Limb (tissue), 2 donors: ENCODE results near the gene FBXW7.
A peak's percentile ranks its signal among the peaks of the same experiment; 100 is the strongest.

Source experiments
- DNase-seq, 2 donors: peaks; one replicate each; pipeline ENCODE4 v3.0.0-alpha.2; 2016; ENCODE audit errors: extremely low spot score in 2 of 2

Gene FBXW7

GRCh38 chr4:152293527-152293926 lies 242.4 kb downstream of the FBXW7 start:
- no peak for DNase-seq

GRCh38 chr4:152290366-152290921 lies 245.4 kb downstream of the FBXW7 start:
- DNase-seq, result no peak

- peak in 1 of 2 donors; percentile 67 for DNase-seq
These were observed 246.0 kb downstream of the FBXW7 start for GRCh38 chr4:152289941-152290340.

GRCh38 chr4:152289541-152289940 lies 246.4 kb downstream of the FBXW7 start:
- no peak for DNase-seq

GRCh38 chr4:152283801-152284470 lies 252.0 kb downstream of the FBXW7 start:
- DNase-seq, result no peak

GRCh38 chr4:152281822-152282221 lies 254.1 kb downstream of the FBXW7 start:
- no peak for DNase-seq

GRCh38 chr4:152281211-152281610 lies 254.7 kb downstream of the FBXW7 start:
- no peak for DNase-seq

GRCh38 chr4:152279234-152279566 lies 256.7 kb downstream of the FBXW7 start:
- no peak for DNase-seq

- DNase-seq, result no peak
These were observed 257.2 kb downstream of the FBXW7 start for GRCh38 chr4:152278505-152279233.

- DNase-seq, result no peak
These were observed 257.8 kb downstream of the FBXW7 start for GRCh38 chr4:152278172-152278504.

- no peak for DNase-seq
These were observed 258.6 kb downstream of the FBXW7 start for GRCh38 chr4:152277333-152277732.

- no peak for DNase-seq
These were observed 262.5 kb downstream of the FBXW7 start for GRCh38 chr4:152273343-152273742.
